T-cell (primary cell): Measurements from ENCODE around the gene SRP54. TPM values are rescaled to one million over a fixed set of nuclear protein-coding genes. Genes with fewer than 3 reads are reported as not detected.

Source experiments
- ATAC-seq, 4 experiments: fragments of 200-7000 bp in 3 of 4; fragments of 150-1000 bp in 1 of 4; cut with Tn5 transposase; replicated peaks in 1 of 4; 1 replicate in 3 of 4; 2 replicates in 1 of 4; pipeline ENCODE4 v1.10.0; 2021; ENCODE audit warnings: moderate library complexity in 3 of 4, mild to moderate bottlenecking in 2 of 4, moderate number of reproducible peaks in 1 of 4
- CTCF ChIA-PET, 2 donors: fragments of 300-600 bp; sonication (Branson Sonifier 250); formaldehyde crosslinking; loops; one replicate each; lab custom pipeline; 2022; ENCODE audit warnings: antibody characterized with exemption in 2 of 2; lab: Charles Lee
- POLR2A ChIA-PET, 2 donors: fragments of 300-600 bp; sonication (Branson Sonifier 250); formaldehyde crosslinking; loops; one replicate each; lab custom pipeline; 2022; ENCODE audit warnings: antibody characterized with exemption in 2 of 2; lab: Charles Lee
- DNase-seq, 35 experiments: peaks; one replicate each; pipeline versions ENCODE4 v3.0.0 to v3.0.0-alpha.2; 2013 to 2023
- H3K27ac ChIP-seq: one replicate; pipeline ENCODE4 v1.5.1; 2013; ENCODE audit warnings: low read length
- H3K27me3 ChIP-seq, 2 experiments: replicated peaks in 1 of 2; 1 replicate in 1 of 2; 2 replicates in 1 of 2; pipeline versions ENCODE4 v1.6.1 to v1.7.0; 2013; ENCODE audit warnings: low read length in 1 of 2, mixed read lengths in 1 of 2; ENCODE audit not compliant: control insufficient read depth in 2 of 2, insufficient read depth in 2 of 2; ENCODE audit errors: extremely low read depth in 1 of 2
- H3K36me3 ChIP-seq, 2 donors: 1 replicate in 1 of 2; 2 replicates in 1 of 2; pipeline versions ENCODE4 v1.6.1 to v1.7.0; 2013; ENCODE audit warnings: low read length in 1 of 2; ENCODE audit not compliant: control insufficient read depth in 2 of 2, insufficient read depth in 1 of 2; ENCODE audit errors: extremely low read depth in 1 of 2
- H3K4me1 ChIP-seq, 2 experiments: 1 replicate in 1 of 2; 2 replicates in 1 of 2; pipeline versions ENCODE4 v1.6.1 to v1.7.0; 2013; ENCODE audit warnings: low read length in 2 of 2, mixed read lengths in 1 of 2; ENCODE audit not compliant: insufficient read depth in 2 of 2, control insufficient read depth in 1 of 2; ENCODE audit errors: extremely low read depth in 1 of 2
- H3K4me3 ChIP-seq, 2 donors: 1 replicate in 1 of 2; 2 replicates in 1 of 2; pipeline versions ENCODE4 v1.5.1 to v1.7.0; 2013; ENCODE audit warnings: mild to moderate bottlenecking in 2 of 2, low read length in 1 of 2, moderate library complexity in 1 of 2; ENCODE audit not compliant: control insufficient read depth in 1 of 2; ENCODE audit errors: extremely low read depth in 1 of 2
- H3K9me3 ChIP-seq: 2 replicates; pipeline ENCODE4 v1.7.0; 2013
- H3K27ac Mint-ChIP-seq, 2 donors: one replicate each; pipeline ENCODE4 v1.8.0; 2020 to 2021; ENCODE audit warnings: mild to moderate bottlenecking in 2 of 2, mixed read lengths in 2 of 2
- H3K27me3 Mint-ChIP-seq, 2 donors: one replicate each; pipeline ENCODE4 v1.8.0; 2021 to 2022; ENCODE audit warnings: mixed read lengths in 2 of 2
- H3K36me3 Mint-ChIP-seq: one replicate; pipeline ENCODE4 v1.8.0; 2021; ENCODE audit warnings: mixed read lengths
- H3K4me1 Mint-ChIP-seq, 3 donors: one replicate each; pipeline ENCODE4 v1.8.0; 2020 to 2022; ENCODE audit warnings: mixed read lengths in 3 of 3, mild to moderate bottlenecking in 1 of 3
- H3K4me3 Mint-ChIP-seq, 3 donors: one replicate each; pipeline ENCODE4 v1.8.0; 2020 to 2022; ENCODE audit warnings: mild to moderate bottlenecking in 3 of 3, mixed read lengths in 3 of 3, moderate library complexity in 3 of 3
- H3K9me3 Mint-ChIP-seq, 3 donors: one replicate each; pipeline ENCODE4 v1.8.0; 2020 to 2022; ENCODE audit warnings: mixed read lengths in 3 of 3
- WGBS: methylation state at CpG from one replicate; pipeline ENCODE4 v1.1.5; 2013; ENCODE audit warnings: missing lambda C conversion rate; ENCODE audit not compliant: insufficient coverage; 5-methylcytosine and 5-hydroxymethylcytosine counted together
- total RNA-seq, 35 experiments: library from RNA in 6 of 35; stranded (reverse) in 6 of 35; fragments of 120-200 nt in 1 of 35; gene quantifications; one replicate each; pipeline versions ENCODE4 v1.2.1 to v1.2.4 and lab custom pipeline; 2013 to 2026

Gene SRP54
- total RNA-seq, 5 donors from 2014 or later (not counting 1 experiment from before 2014, with no cell fraction given) = 41.5 to 55.4 (median 41.9) TPM

GRCh38 chr14:35072226-35072625 lies 89.4 kb downstream of the SRP54 start:
- Mint-ChIP-seq H3K4me1 (peaks cover 0 to 2% (median 0%) of the 10 kb centered on the region in 3 donors), H3K36me3 (peaks cover 53% of the 10 kb centered on the region), H3K27me3 (no peaks in the 10 kb centered on the region), H3K27ac (no peak overlapping the region), H3K4me3 (no peak overlapping the region), H3K9me3 (no peaks in the 10 kb centered on the region)
- Histone ChIP-seq H3K36me3 (peaks cover 4 to 17% of the 10 kb centered on the region in 2 donors), H3K27me3 (no peaks in the 10 kb centered on the region), H3K9me3 (no peaks in the 10 kb centered on the region), H3K4me3 (no peak overlapping the region), H3K4me1 (no peaks in the 10 kb centered on the region), H3K27ac (no peak overlapping the region)
- no peak for ATAC-seq
- POLR2A ChIA-PET = interaction anchor here in 1 of 2 donors (0.6 kb wide), 1 partner anchor 21 kb away, joined by 3 read pairs; no protein-coding TSS in a partner anchor
- CTCF ChIA-PET = interaction anchor here in 1 of 2 donors (0.6 kb wide), 1 partner anchor 285 kb away, joined by 3 read pairs; no protein-coding TSS in a partner anchor
- DNase-seq = no peak
- 100% methylated on average over 2 of the region's 3 CpGs for WGBS

DNA sequence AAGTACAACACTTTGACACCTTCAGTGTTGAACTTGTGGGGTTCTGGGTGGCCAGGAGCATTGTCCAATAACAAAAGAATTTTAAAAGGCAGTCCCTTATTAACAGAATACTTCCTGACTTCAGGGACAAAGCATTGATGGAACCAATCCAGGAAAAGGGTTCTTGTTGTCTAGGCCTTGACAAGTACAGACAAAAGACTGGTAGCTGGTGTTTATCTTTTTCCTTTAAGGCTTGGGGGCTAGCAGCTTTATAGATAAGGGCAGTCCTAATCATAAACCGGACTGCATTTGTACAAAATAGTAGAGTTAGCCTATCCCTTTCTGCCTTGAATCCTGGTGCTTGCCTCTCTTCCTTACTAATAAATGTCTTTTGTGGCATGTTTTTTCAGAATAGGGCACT lies 90.7 kb downstream of the SRP54 start:
- Histone ChIP-seq H3K27ac (no peak overlapping the region), H3K27me3 (no peaks in the 10 kb centered on the region), H3K36me3 (peaks cover 4 to 20% of the 10 kb centered on the region in 2 donors), H3K4me1 (no peaks in the 10 kb centered on the region), H3K4me3 (no peak overlapping the region), H3K9me3 (no peaks in the 10 kb centered on the region)
- Mint-ChIP-seq H3K36me3 (peaks cover 48% of the 10 kb centered on the region), H3K27ac (no peak overlapping the region), H3K4me1 (no peaks in the 10 kb centered on the region), H3K27me3 (no peaks in the 10 kb centered on the region), H3K9me3 (no peaks in the 10 kb centered on the region), H3K4me3 (no peak overlapping the region)
- DNase-seq (no peak), ATAC-seq (no peak)
- WGBS = no CpG with 5 or more reads among the region's 1 CpG
- CTCF ChIA-PET = no interaction called here
- POLR2A ChIA-PET = interaction anchor here in 1 of 2 donors (0.7 kb wide), 1 partner anchor 26 kb away, joined by 5 read pairs; no protein-coding TSS in a partner anchor

GRCh38 chr14:35078082-35078481 lies 95.3 kb downstream of the SRP54 start:
- Mint-ChIP-seq H3K9me3 (no peaks in the 10 kb centered on the region), H3K4me1 (no peaks in the 10 kb centered on the region), H3K27ac (no peak overlapping the region), H3K36me3 (peaks cover 36% of the 10 kb centered on the region), H3K27me3 (no peaks in the 10 kb centered on the region), H3K4me3 (no peak overlapping the region)
- Histone ChIP-seq H3K36me3 (peaks cover 0 to 31% of the 10 kb centered on the region in 2 donors), H3K4me3 (no peak overlapping the region), H3K27ac (no peak overlapping the region), H3K9me3 (no peaks in the 10 kb centered on the region), H3K27me3 (no peaks in the 10 kb centered on the region), H3K4me1 (no peaks in the 10 kb centered on the region)
- DNase-seq (no peak), ATAC-seq (no peak)
- POLR2A ChIA-PET = interaction anchor here in 1 of 2 donors (0.8 to 0.9 kb wide), 2 partner anchors 13 to 227 kb away, joined by 3 read pairs; no protein-coding TSS in a partner anchor
- 100% methylated on average over 1 of the region's 2 CpGs for WGBS
- CTCF ChIA-PET = interaction anchor here in 1 of 2 donors (0.5 kb wide), 1 partner anchor 227 kb away, joined by 7 read pairs; no protein-coding TSS in a partner anchor

Other genes with a start within 250 kb of the SRP54 start
- gene BAZ1A, start 107.6 kb upstream of the SRP54 start, total RNA-seq = 10 to 100 TPM; 38.0 to 56.2 (median 44.6) TPM
- gene FAM177A1, start 63.3 kb downstream of the SRP54 start, total RNA-seq = 100 to 1,000 TPM in 2 of 5 donors, 10 to 100 TPM in 3; 35.7 to 141 (median 38.7) TPM
- 10 to 100 TPM; 28.1 to 40.5 (median 32.9) TPM for gene PPP2R3C, start 139.0 kb downstream of the SRP54 start, total RNA-seq
- gene PRORP, start 139.6 kb downstream of the SRP54 start, total RNA-seq = 10 to 100 TPM; 31.9 to 43.3 (median 35.9) TPM